Lower lobe of right lung (tissue), 2 donors: ENCODE data around the gene NISCH. TPM values are rescaled to one million over a fixed set of nuclear protein-coding genes. Genes with fewer than 3 reads are reported as not detected.

ENCODE experiments used
- ATAC-seq, 2 donors: fragments of 200-7000 bp; cut with Tn5 transposase; one replicate each; pipeline ENCODE4 v1.9.1; 2020 to 2022; ENCODE audit warnings: mild to moderate bottlenecking in 2 of 2, moderate library complexity in 2 of 2
- DNase-seq: peaks from one replicate; pipeline ENCODE4 v3.0.0-alpha.2; 2020
- H3K27ac ChIP-seq: fragments of 200-600 bp; one replicate; pipeline ENCODE4 v1.8.0; 2022
- H3K27me3 ChIP-seq: fragments of 200-600 bp; one replicate; pipeline ENCODE4 v1.8.0; 2022; ENCODE audit warnings: low read depth
- H3K36me3 ChIP-seq: fragments of 200-600 bp; one replicate; pipeline ENCODE4 v1.8.0; 2022; ENCODE audit warnings: mild to moderate bottlenecking
- H3K4me1 ChIP-seq: fragments of 200-600 bp; one replicate; pipeline ENCODE4 v1.8.0; 2022
- H3K4me3 ChIP-seq: fragments of 200-600 bp; one replicate; pipeline ENCODE4 v1.8.0; 2022; ENCODE audit warnings: mild to moderate bottlenecking
- H3K9me3 ChIP-seq: fragments of 200-600 bp; one replicate; pipeline ENCODE4 v1.8.0; 2022
- CTCF ChIP-seq: fragments of 200-600 bp; IDR thresholded peaks from one replicate; pipeline ENCODE4 v1.8.0; 2022; ENCODE audit warnings: antibody characterized with exemption, mild to moderate bottlenecking
- intact Hi-C: fragments of 100-400 bp; cut with DNase I; formaldehyde crosslinking; loops from one replicate; pipeline ENCODE4 v1.11.0; 2022
- total RNA-seq: library from RNA; stranded (reverse); fragmentation: NEBNext Ultra II Directional; extraction: Animal tissue kit (Norgen Biotek cat#: 25700); gene quantifications from one replicate; pipeline ENCODE4 v1.2.1, GENCODE V29; 2021
- donor health status: DM: no; HTN: yes; CAD: no; lungs with severe emphysema.

NISCH gene
- total RNA-seq, 1 donor from 2014 or later = 90.2 TPM

DNA sequence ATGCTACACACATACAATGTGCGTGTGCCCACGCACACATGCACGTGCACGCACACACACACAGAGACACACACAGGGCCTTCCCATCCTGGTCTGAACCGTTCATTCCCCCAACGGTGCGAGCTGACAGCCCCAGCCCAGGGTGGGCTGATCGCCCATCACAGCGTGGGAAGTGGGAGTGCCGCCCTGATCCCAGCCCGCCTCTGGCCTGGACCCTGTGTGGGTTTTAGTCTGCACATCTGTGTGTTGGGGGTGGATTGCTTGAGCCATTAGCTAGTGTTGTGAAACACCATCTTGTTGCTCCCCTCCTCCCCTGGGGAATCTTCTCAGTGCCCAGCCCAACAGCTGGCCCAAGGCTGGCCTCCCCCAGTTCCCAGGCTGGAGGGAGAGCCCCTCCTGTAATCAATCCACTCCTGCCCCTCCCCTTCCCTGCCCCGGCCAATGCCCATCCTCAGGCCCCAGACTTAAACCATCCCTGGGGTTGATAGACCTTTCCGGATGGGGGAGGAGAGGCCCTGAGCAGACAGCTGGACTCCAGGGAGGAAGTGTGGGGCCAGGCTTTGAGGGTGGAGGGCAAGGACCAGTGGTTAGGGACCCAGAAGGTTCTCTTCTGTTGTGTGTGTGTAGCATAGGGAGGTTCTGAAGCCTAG, 18.8 kb upstream of the NISCH start:
- peak; percentile 47 for DNase-seq
- Histone ChIP-seq H3K36me3 (peaks cover 7% of the 10 kb centered on the region), H3K4me1 (peaks cover 52% of the 10 kb centered on the region), H3K9me3 (no peaks in the 10 kb centered on the region), H3K27ac (no peak overlapping the region), H3K4me3 (no peak overlapping the region), H3K27me3 (no peaks in the 10 kb centered on the region)
- intact Hi-C loops = no loop called here
- no peak for TF ChIP-seq CTCF
- no peak for ATAC-seq

- H3K4me3 ChIP-seq = no peak overlapping the region
- peaks cover 7% of the 10 kb centered on the region for H3K36me3 ChIP-seq
- TF ChIP-seq CTCF = no peak
- H3K27ac ChIP-seq = peak overlapping the region; percentile 21
- ATAC-seq = no peak
- no peaks in the 10 kb centered on the region for H3K27me3 ChIP-seq
- peaks cover 43% of the 10 kb centered on the region for H3K4me1 ChIP-seq
- H3K9me3 ChIP-seq = no peaks in the 10 kb centered on the region
- intact Hi-C loops = no loop called here
- DNase-seq = no peak
Observed at GRCh38 chr3:52437326-52438103, 17.9 kb upstream of the NISCH start.

- no peak for TF ChIP-seq CTCF
- Histone ChIP-seq H3K4me1 (peaks cover 39% of the 10 kb centered on the region), H3K36me3 (peaks cover 7% of the 10 kb centered on the region), H3K27me3 (no peaks in the 10 kb centered on the region), H3K27ac (peak overlapping the region; percentile 21), H3K9me3 (no peaks in the 10 kb centered on the region), H3K4me3 (no peak overlapping the region)
- ATAC-seq (no peak), DNase-seq (no peak)
- intact Hi-C loops = no loop called here
Observed at GRCh38 chr3:52438104-52438376, 17.4 kb upstream of the NISCH start.

GRCh38 chr3:52438579-52439425, 16.6 kb upstream of the NISCH start:
- intact Hi-C loops = no loop called here
- no peak for ATAC-seq
- H3K27me3 ChIP-seq = no peaks in the 10 kb centered on the region
- no peaks in the 10 kb centered on the region for H3K9me3 ChIP-seq
- H3K36me3 ChIP-seq = peaks cover 7% of the 10 kb centered on the region
- TF ChIP-seq CTCF = no peak
- H3K4me1 ChIP-seq = peaks cover 38% of the 10 kb centered on the region
- no peak for DNase-seq
- peak overlapping the region; percentile 21 for H3K27ac ChIP-seq
- no peak overlapping the region for H3K4me3 ChIP-seq

GRCh38 chr3:52439426-52440248, 15.8 kb upstream of the NISCH start:
- Histone ChIP-seq H3K36me3 (peaks cover 7% of the 10 kb centered on the region), H3K27ac (peak overlapping the region; percentile 24), H3K9me3 (no peaks in the 10 kb centered on the region), H3K27me3 (no peaks in the 10 kb centered on the region), H3K4me1 (peaks cover 38% of the 10 kb centered on the region), H3K4me3 (no peak overlapping the region)
- DNase-seq = no peak
- TF ChIP-seq CTCF = no peak
- intact Hi-C loops = no loop called here
- no peak for ATAC-seq
